Neural cell (in vitro differentiated cells): ENCODE data around the gene TMEM81. TPM values are rescaled to one million over a fixed set of nuclear protein-coding genes. Genes with fewer than 3 reads are reported as not detected.

Experiments
- H2AFZ ChIP-seq: fragments of 200-600, 300-800 bp; sonication (generic), shearing (Covaris generic); 2 replicates; pipeline ENCODE4 v1.6.0; 2014; ENCODE audit warnings: low read depth, mild to moderate bottlenecking, antibody characterized with exemption, low read length, moderate library complexity
- H3F3A ChIP-seq: fragments of 200-600 bp; shearing (Covaris generic); 2 replicates; pipeline ENCODE4 v1.6.1; 2016; ENCODE audit warnings: mild to moderate bottlenecking, moderate library complexity, mixed read lengths, antibody characterized with exemption, low read length; ENCODE audit not compliant: insufficient read depth, poor library complexity, severe bottlenecking
- H3K27ac ChIP-seq: fragments of 200-600, 300-800 bp; sonication (generic), shearing (Covaris generic); 2 replicates; pipeline ENCODE4 v1.5.1; 2014; ENCODE audit warnings: mild to moderate bottlenecking, low read length, moderate library complexity
- H3K27me3 ChIP-seq: fragments of 300-800, 200-600 bp; sonication (generic), shearing (Covaris generic); 2 replicates; pipeline ENCODE4 v1.6.0; 2014; ENCODE audit warnings: mild to moderate bottlenecking, low read depth, low read length, moderate library complexity; ENCODE audit not compliant: insufficient read depth
- H3K36me3 ChIP-seq: fragments of 300-800, 200-600 bp; sonication (generic), shearing (Covaris generic); 2 replicates; pipeline ENCODE4 v1.5.1; 2014; ENCODE audit warnings: mild to moderate bottlenecking, antibody characterized with exemption, low read length, moderate library complexity; ENCODE audit not compliant: insufficient read depth
- H3K4me2 ChIP-seq: fragments of 300-800, 200-600 bp; sonication (generic), shearing (Covaris generic); 2 replicates; pipeline ENCODE4 v1.6.0; 2014; ENCODE audit warnings: mild to moderate bottlenecking, low read length
- H3K4me3 ChIP-seq: fragments of 300-800, 200-600 bp; sonication (generic), shearing (Covaris generic); 2 replicates; pipeline ENCODE4 v1.5.1; 2014; ENCODE audit warnings: mild to moderate bottlenecking, low read length, moderate library complexity
- H3K79me2 ChIP-seq: fragments of 200-600 bp; shearing (Covaris generic); replicated peaks from 2 replicates; pipeline ENCODE4 v1.6.0; 2014; ENCODE audit warnings: mild to moderate bottlenecking, low read length, moderate library complexity; ENCODE audit not compliant: insufficient read depth
- H3K9ac ChIP-seq: fragments of 300-800, 200-600 bp; sonication (generic), shearing (Covaris generic); 2 replicates; pipeline ENCODE4 v1.6.1; 2016; ENCODE audit warnings: mild to moderate bottlenecking, low read length, mixed read lengths
- H3K9me2 ChIP-seq: fragments of 200-600 bp; shearing (Covaris generic); 2 replicates; pipeline ENCODE4 v1.6.1; 2016; ENCODE audit warnings: mild to moderate bottlenecking, low read length, mixed read lengths; ENCODE audit not compliant: insufficient read depth
- H3K9me3 ChIP-seq: fragments of 200-600, 300-800 bp; sonication (generic), shearing (Covaris generic); 2 replicates; pipeline ENCODE4 v1.6.1; 2016; ENCODE audit warnings: mild to moderate bottlenecking, mixed run types, low read length, moderate library complexity, mixed read lengths
- H4K20me1 ChIP-seq: fragments of 200-600 bp; shearing (Covaris generic); 2 replicates; pipeline ENCODE4 v1.6.1; 2016; ENCODE audit warnings: mild to moderate bottlenecking, mixed run types; ENCODE audit not compliant: insufficient read depth
- CTCF ChIP-seq: fragments of 450-650 bp; IDR thresholded peaks from 2 replicates; pipeline ENCODE4 v1.5.1; 2014; ENCODE audit warnings: antibody characterized with exemption, mild to moderate bottlenecking, moderate library complexity; ENCODE audit not compliant: poor library complexity, severe bottlenecking
- EP300 ChIP-seq: fragments of 450-650 bp; conservative IDR thresholded peaks from 2 replicates; pipeline ENCODE4 v1.6.1; 2014; ENCODE audit warnings: antibody characterized with exemption, mild to moderate bottlenecking, moderate library complexity; ENCODE audit not compliant: poor library complexity, severe bottlenecking
- EZH2 ChIP-seq: fragments of 200-600, 300-800 bp; shearing (Covaris generic), sonication (generic); IDR thresholded peaks from 2 replicates; pipeline ENCODE4 v1.6.1; 2014; ENCODE audit warnings: antibody characterized with exemption, low read length, borderline replicate concordance, mild to moderate bottlenecking; ENCODE audit not compliant: insufficient read depth, poor library complexity, severe bottlenecking
- MXI1 ChIP-seq: fragments of 450-650 bp; conservative IDR thresholded peaks from 2 replicates; pipeline ENCODE4 v1.6.1; 2014; ENCODE audit warnings: antibody characterized with exemption, mild to moderate bottlenecking; ENCODE audit not compliant: poor library complexity, severe bottlenecking
- POLR2AphosphoS5 ChIP-seq: IDR thresholded peaks from 2 replicates; pipeline ENCODE4 v1.6.1; 2012
- RAD21 ChIP-seq: fragments of 450-650 bp; conservative IDR thresholded peaks from 2 replicates; pipeline ENCODE4 v1.6.1; 2014; ENCODE audit warnings: antibody characterized with exemption, mild to moderate bottlenecking, moderate library complexity
- REST ChIP-seq: IDR thresholded peaks from 2 replicates; pipeline ENCODE4 v1.6.1; 2012; ENCODE audit warnings: borderline replicate concordance
- SMC3 ChIP-seq: fragments of 450-650 bp; conservative IDR thresholded peaks from 2 replicates; pipeline ENCODE4 v1.6.1; 2014; ENCODE audit warnings: antibody characterized with exemption, mild to moderate bottlenecking, moderate library complexity; ENCODE audit not compliant: poor library complexity
- TAF1 ChIP-seq: IDR thresholded peaks from 2 replicates; pipeline ENCODE4 v1.6.1; 2012; ENCODE audit warnings: low read depth
- polyA plus RNA-seq: library from polyadenylated mRNA; depleted of rRNA; stranded (reverse); fragments of >200 nt; gene quantifications from 2 replicates; pipeline ENCODE4 v1.2.3, GENCODE V29; 2014

TMEM81 gene
- polyA plus RNA-seq, 1 donor from 2014 or later = 10.1 TPM

- Histone ChIP-seq H3K4me2 (no peak overlapping the region), H4K20me1 (no peaks in the 10 kb centered on the region), H3K27ac (no peak overlapping the region), H3F3A (no peaks in the 10 kb centered on the region), H3K4me3 (no peak overlapping the region), H3K9ac (no peak overlapping the region), H3K9me2 (no peaks in the 10 kb centered on the region), H3K27me3 (no peaks in the 10 kb centered on the region), H3K9me3 (no peaks in the 10 kb centered on the region), H3K79me2 (no peaks in the 10 kb centered on the region), H2AFZ (no peak overlapping the region), H3K36me3 (no peaks in the 10 kb centered on the region)
- TF ChIP-seq REST (no peak), SMC3 (no peak), CTCF (no peak), TAF1 (no peak), POLR2AphosphoS5 (no peak), MXI1 (no peak), EP300 (no peak), EZH2 (no peak), RAD21 (no peak)
These were observed 18.6 kb downstream of the TMEM81 start for GRCh38 chr1:205065666-205066065.

- Histone ChIP-seq H3K4me3 (no peak overlapping the region), H3K27me3 (no peaks in the 10 kb centered on the region), H3K9me3 (no peaks in the 10 kb centered on the region), H3K79me2 (no peaks in the 10 kb centered on the region), H3K9ac (no peak overlapping the region), H3K4me2 (no peak overlapping the region), H3K9me2 (no peaks in the 10 kb centered on the region), H3K27ac (no peak overlapping the region), H2AFZ (no peak overlapping the region), H3F3A (no peaks in the 10 kb centered on the region), H3K36me3 (no peaks in the 10 kb centered on the region), H4K20me1 (no peaks in the 10 kb centered on the region)
- no peak for TF ChIP-seq EP300
- no peak for TF ChIP-seq REST
- no peak for TF ChIP-seq SMC3
- TF ChIP-seq CTCF = no peak
- no peak for TF ChIP-seq POLR2AphosphoS5
- no peak for TF ChIP-seq RAD21
- TF ChIP-seq EZH2 = no peak
- no peak for TF ChIP-seq MXI1
- TF ChIP-seq TAF1 = no peak
These were observed 19.4 kb downstream of the TMEM81 start for GRCh38 chr1:205064741-205065316.
